ENCODE measurements around the gene ADIPOR1. TPM values are rescaled to one million over a fixed set of nuclear protein-coding genes. Genes with fewer than 3 reads are reported as not detected.
A peak's percentile ranks its signal among the peaks of the same experiment; 100 is the strongest.
"Not testable (repeated sequence)": the region's sequence is repeated elsewhere in the genome, so short reads cannot be mapped to it uniquely, and the experiment has no call there.

ADIPOR1 gene
- total RNA-seq, 1 donor from 2014 or later: 92.9 TPM

GRCh38 chr1:202941372-202941771, 16.7 kb downstream of the ADIPOR1 start:
- DNase-seq (ENCODE audit: extremely low read depth, low read depth, low spot score): no peak

GRCh38 chr1:202940561-202940960, 17.6 kb downstream of the ADIPOR1 start:
- no peak for DNase-seq (ENCODE audit: extremely low read depth, low read depth, low spot score)

GRCh38 chr1:202938287-202938925, 19.7 kb downstream of the ADIPOR1 start:
- no peak for DNase-seq (ENCODE audit: extremely low read depth, low read depth, low spot score)

GRCh38 chr1:202936409-202936808, 21.7 kb downstream of the ADIPOR1 start:
- not testable (repeated sequence) for DNase-seq (ENCODE audit: extremely low read depth, low read depth, low spot score)

- no peak for DNase-seq (ENCODE audit: extremely low read depth, low read depth, low spot score)
Measured at GRCh38 chr1:202935844-202936243, 22.3 kb downstream of the ADIPOR1 start.

GRCh38 chr1:202934755-202935154, 23.4 kb downstream of the ADIPOR1 start:
- no peak for DNase-seq (ENCODE audit: extremely low read depth, low read depth, low spot score)

GRCh38 chr1:202932476-202932875, 25.6 kb downstream of the ADIPOR1 start:
- no peak for DNase-seq (ENCODE audit: extremely low read depth, low read depth, low spot score)

GRCh38 chr1:202926581-202927491, 31.3 kb downstream of the ADIPOR1 start, which contains the start of gene KLHL12:
KLHL12 (minus strand) TSS chr1:202927234; CDS start chr1:202925162, 2,072 bp downstream.
- peak; percentile 64 for DNase-seq (ENCODE audit: extremely low read depth, low read depth, low spot score)

- no peak for DNase-seq (ENCODE audit: extremely low read depth, low read depth, low spot score)
Measured at GRCh38 chr1:202923533-202923932, 34.6 kb downstream of the ADIPOR1 start.

- DNase-seq (ENCODE audit: extremely low read depth, low read depth, low spot score): no peak
Measured at GRCh38 chr1:202919615-202920014, 38.5 kb downstream of the ADIPOR1 start.

- no peak for DNase-seq (ENCODE audit: extremely low read depth, low read depth, low spot score)
Measured at GRCh38 chr1:202915146-202915545, 43.0 kb downstream of the ADIPOR1 start.

GRCh38 chr1:202912476-202912875, 45.6 kb downstream of the ADIPOR1 start:
- DNase-seq (ENCODE audit: extremely low read depth, low read depth, low spot score): not testable (repeated sequence)

GRCh38 chr1:202909494-202909893, 48.6 kb downstream of the ADIPOR1 start:
- no peak for DNase-seq (ENCODE audit: extremely low read depth, low read depth, low spot score)

- no peak for DNase-seq (ENCODE audit: extremely low read depth, low read depth, low spot score)
Measured at GRCh38 chr1:202908998-202909397, 49.1 kb downstream of the ADIPOR1 start.

GRCh38 chr1:202905331-202905730, 52.8 kb downstream of the ADIPOR1 start:
- no peak for DNase-seq (ENCODE audit: extremely low read depth, low read depth, low spot score)

GRCh38 chr1:202903808-202904207, 54.3 kb downstream of the ADIPOR1 start:
- DNase-seq (ENCODE audit: extremely low read depth, low read depth, low spot score): not testable (repeated sequence)

GRCh38 chr1:202901555-202901954, 56.6 kb downstream of the ADIPOR1 start:
- no peak for DNase-seq (ENCODE audit: extremely low read depth, low read depth, low spot score)

- no peak for DNase-seq (ENCODE audit: extremely low read depth, low read depth, low spot score)
Measured at GRCh38 chr1:202892501-202892900, 65.6 kb downstream of the ADIPOR1 start.

Data from glomerular endothelial cell (primary cell).